ENCODE measurements around the gene MACROD2. TPM values are rescaled to one million over a fixed set of nuclear protein-coding genes. Genes with fewer than 3 reads are reported as not detected.
"Not testable (repeated sequence)": the region's sequence is repeated elsewhere in the genome, so short reads cannot be mapped to it uniquely, and the experiment has no call there.

MACROD2 gene
- total RNA-seq, 1 donor from 2014 or later: 6.4 TPM

- H3K27ac Mint-ChIP-seq (ENCODE audit: unreplicated experiment): no peak overlapping the region
- no peaks in the 10 kb centered on the region for H3K4me1 Mint-ChIP-seq
- no peak for DNase-seq (ENCODE audit: low read depth, low spot score)
- peaks cover 2% of the 10 kb centered on the region for H3K9me3 Mint-ChIP-seq
- no peaks in the 10 kb centered on the region for H3K27me3 Mint-ChIP-seq (ENCODE audit: low read depth)
- no peak for TF ChIP-seq CTCF (conservative IDR thresholded peaks at IDR 0.05)
- H3K36me3 Mint-ChIP-seq (ENCODE audit: low read depth): no peaks in the 10 kb centered on the region
- H3K4me3 Mint-ChIP-seq: no peak overlapping the region
Observed at GRCh38 chr20:15122613-15123012, 1127.3 kb downstream of the MACROD2 start.

GRCh38 chr20:15131176-15131575 is 1135.9 kb downstream of the MACROD2 start:
- H3K36me3 Mint-ChIP-seq (ENCODE audit: low read depth): no peaks in the 10 kb centered on the region
- no peak overlapping the region for H3K27ac Mint-ChIP-seq (ENCODE audit: unreplicated experiment)
- H3K4me1 Mint-ChIP-seq: no peaks in the 10 kb centered on the region
- no peak for DNase-seq (ENCODE audit: low read depth, low spot score)
- H3K27me3 Mint-ChIP-seq (ENCODE audit: low read depth): no peaks in the 10 kb centered on the region
- no peak for TF ChIP-seq CTCF (conservative IDR thresholded peaks at IDR 0.05)
- H3K4me3 Mint-ChIP-seq: no peak overlapping the region
- peaks cover 2% of the 10 kb centered on the region for H3K9me3 Mint-ChIP-seq

GRCh38 chr20:15138548-15139126 is 1143.3 kb downstream of the MACROD2 start:
- DNase-seq (ENCODE audit: low read depth, low spot score): no peak
- H3K4me1 Mint-ChIP-seq: no peaks in the 10 kb centered on the region

GRCh38 chr20:15139522-15139921 is 1144.2 kb downstream of the MACROD2 start:
- Mint-ChIP-seq H3K27me3 (ENCODE audit: low read depth) (no peaks in the 10 kb centered on the region), H3K27ac (ENCODE audit: unreplicated experiment) (no peak overlapping the region), H3K9me3 (no peaks in the 10 kb centered on the region), H3K36me3 (ENCODE audit: low read depth) (no peaks in the 10 kb centered on the region), H3K4me3 (no peak overlapping the region), H3K4me1 (no peaks in the 10 kb centered on the region)
- no peak for TF ChIP-seq CTCF (conservative IDR thresholded peaks at IDR 0.05)
- no peak for DNase-seq (ENCODE audit: low read depth, low spot score)

More at GRCh38 chr20:15138548-15139126, 1143.3 kb downstream of the MACROD2 start:
- Mint-ChIP-seq H3K9me3 (no peaks in the 10 kb centered on the region), H3K4me3 (no peak overlapping the region), H3K27ac (ENCODE audit: unreplicated experiment) (no peak overlapping the region), H3K36me3 (ENCODE audit: low read depth) (no peaks in the 10 kb centered on the region), H3K27me3 (ENCODE audit: low read depth) (no peaks in the 10 kb centered on the region)
- TF ChIP-seq CTCF (conservative IDR thresholded peaks at IDR 0.05): no peak

- H3K36me3 Mint-ChIP-seq (ENCODE audit: low read depth): no peaks in the 10 kb centered on the region
- no peaks in the 10 kb centered on the region for H3K9me3 Mint-ChIP-seq
- no peak for TF ChIP-seq CTCF (conservative IDR thresholded peaks at IDR 0.05)
- no peak for DNase-seq (ENCODE audit: low read depth, low spot score)
- H3K27me3 Mint-ChIP-seq (ENCODE audit: low read depth): no peaks in the 10 kb centered on the region
- no peak overlapping the region for H3K4me3 Mint-ChIP-seq
- no peaks in the 10 kb centered on the region for H3K4me1 Mint-ChIP-seq
- H3K27ac Mint-ChIP-seq (ENCODE audit: unreplicated experiment): no peak overlapping the region
Observed at GRCh38 chr20:15140286-15140685, 1145.0 kb downstream of the MACROD2 start.

- not testable (repeated sequence) for H3K36me3 Mint-ChIP-seq (ENCODE audit: low read depth); DNase-seq (ENCODE audit: low read depth, low spot score); H3K27me3 Mint-ChIP-seq (ENCODE audit: low read depth); H3K27ac Mint-ChIP-seq (ENCODE audit: unreplicated experiment); H3K4me1 Mint-ChIP-seq; H3K9me3 Mint-ChIP-seq; H3K4me3 Mint-ChIP-seq
Observed at GRCh38 chr20:15140940-15141339, 1145.6 kb downstream of the MACROD2 start.

All from neural crest cell (in vitro differentiated cells).